OCI-LY3 (cell line): ENCODE measurements around the gene SEPHS1.

Source experiments
- EZH2phosphoT487 ChIP-seq: fragments of 200-600 bp; shearing (Covaris generic); IDR thresholded peaks from 2 replicates; pipeline ENCODE4 v1.6.1; 2018; ENCODE audit warnings: antibody characterized with exemption, mixed run types, low read depth
- TF ChIP-seq, protein P1 (sequence below): fragments of 200-600, 300-600 bp; sonication (generic); IDR thresholded peaks from 2 replicates; pipeline ENCODE4 v1.5.1; 2014; ENCODE audit warnings: antibody characterized with exemption, low read length, low read depth

DNA sequence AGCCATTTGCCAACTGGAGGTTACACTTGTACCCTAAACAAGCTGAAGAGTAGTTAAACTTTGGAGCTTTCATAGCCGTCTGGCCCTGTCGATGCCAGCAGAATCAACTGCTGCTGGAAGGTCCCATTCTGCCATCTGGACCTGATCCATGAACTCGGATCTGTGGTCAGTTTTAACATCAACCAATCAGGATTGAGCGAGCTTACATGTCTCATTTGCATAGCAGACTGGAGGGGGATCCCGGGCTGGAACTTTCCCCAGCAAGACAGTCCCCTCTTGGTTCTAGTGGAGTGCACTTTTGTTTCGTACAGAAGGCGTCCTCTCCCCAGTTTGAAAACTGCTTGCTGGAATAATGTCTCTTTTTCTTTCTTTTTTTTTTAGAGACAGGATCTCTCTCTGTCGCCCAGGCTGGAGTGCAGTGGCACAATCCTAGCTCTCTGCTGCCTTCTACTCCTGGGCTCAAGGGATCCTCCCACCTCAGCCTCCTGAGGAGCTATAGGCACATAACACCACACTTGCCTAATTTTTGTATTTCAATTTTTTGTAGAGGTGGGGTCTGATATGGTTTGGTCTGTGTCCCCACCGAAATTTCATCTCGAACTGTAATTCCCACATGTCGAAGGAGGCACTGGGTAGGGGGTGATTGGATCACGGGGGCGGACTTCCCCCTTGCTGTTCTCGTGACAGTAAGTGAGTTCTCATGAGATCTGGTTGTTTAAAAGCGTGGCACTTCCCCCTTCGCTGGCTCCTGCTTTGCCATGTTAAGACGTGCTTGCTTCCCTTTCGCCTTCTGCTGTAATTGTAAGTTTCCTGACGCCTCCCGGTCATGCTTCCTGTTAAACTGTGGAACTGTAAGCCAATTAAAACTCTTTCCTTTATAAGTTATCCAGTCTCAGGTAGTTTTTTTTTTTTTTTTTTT lies 42.8 kb upstream of the SEPHS1 start:
- TF ChIP-seq, protein P1, sequence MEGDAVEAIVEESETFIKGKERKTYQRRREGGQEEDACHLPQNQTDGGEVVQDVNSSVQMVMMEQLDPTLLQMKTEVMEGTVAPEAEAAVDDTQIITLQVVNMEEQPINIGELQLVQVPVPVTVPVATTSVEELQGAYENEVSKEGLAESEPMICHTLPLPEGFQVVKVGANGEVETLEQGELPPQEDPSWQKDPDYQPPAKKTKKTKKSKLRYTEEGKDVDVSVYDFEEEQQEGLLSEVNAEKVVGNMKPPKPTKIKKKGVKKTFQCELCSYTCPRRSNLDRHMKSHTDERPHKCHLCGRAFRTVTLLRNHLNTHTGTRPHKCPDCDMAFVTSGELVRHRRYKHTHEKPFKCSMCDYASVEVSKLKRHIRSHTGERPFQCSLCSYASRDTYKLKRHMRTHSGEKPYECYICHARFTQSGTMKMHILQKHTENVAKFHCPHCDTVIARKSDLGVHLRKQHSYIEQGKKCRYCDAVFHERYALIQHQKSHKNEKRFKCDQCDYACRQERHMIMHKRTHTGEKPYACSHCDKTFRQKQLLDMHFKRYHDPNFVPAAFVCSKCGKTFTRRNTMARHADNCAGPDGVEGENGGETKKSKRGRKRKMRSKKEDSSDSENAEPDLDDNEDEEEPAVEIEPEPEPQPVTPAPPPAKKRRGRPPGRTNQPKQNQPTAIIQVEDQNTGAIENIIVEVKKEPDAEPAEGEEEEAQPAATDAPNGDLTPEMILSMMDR, result no peak
- TF ChIP-seq EZH2phosphoT487, result no peak
